Hepatocyte (in vitro differentiated cells): Measurements from ENCODE around the gene FEM1C.

Experiments used
- CTCF ChIP-seq: fragments of 200-600 bp; sonication (generic); IDR thresholded peaks from 2 replicates; pipeline ENCODE4 v1.5.1; 2016; ENCODE audit warnings: antibody characterized with exemption, mild to moderate bottlenecking; ENCODE audit not compliant: poor library complexity
- EZH2 ChIP-seq: fragments of 200-600 bp; sonication (generic); IDR thresholded peaks from 2 replicates; pipeline ENCODE4 v1.6.1; 2016; ENCODE audit warnings: antibody characterized with exemption, mild to moderate bottlenecking, borderline replicate concordance
- EZH2phosphoT487 ChIP-seq: fragments of 200-600 bp; sonication (generic); IDR thresholded peaks from one replicate; pipeline ENCODE4 v1.6.1; 2018; ENCODE audit warnings: antibody characterized with exemption, mild to moderate bottlenecking, low read depth, moderate library complexity; ENCODE audit not compliant: unreplicated experiment, severe bottlenecking

- TF ChIP-seq CTCF: no peak
- TF ChIP-seq EZH2: no peak
- TF ChIP-seq EZH2phosphoT487: no peak
Observed at GRCh38 chr5:115583474-115583873, 38.9 kb upstream of the FEM1C start.
